GM12878 (cell line): ENCODE data around the gene RFX3. TPM values are rescaled to one million over a fixed set of nuclear protein-coding genes. Genes with fewer than 3 reads are reported as not detected.

ENCODE experiments used
- ATAC-seq: fragments of 200-7000 bp; cut with Tn5 transposase; 3 replicates; pipeline ENCODE4 v1.9.1; 2020; ENCODE audit warnings: mild to moderate bottlenecking, moderate library complexity
- BruUV-seq: library from RNA; stranded (reverse); fragments of 400-500 nt; replicated peaks from 2 replicates; lab custom pipeline; 2021; lab: Mats Ljungman, UMichigan
- CTCF ChIA-PET: fragments of 300-600 bp; sonication (Branson Sonifier 250); formaldehyde crosslinking; extraction: SDS; loops from one replicate; lab custom pipeline; 2021; ENCODE audit warnings: inconsistent platforms; lab: Yijun Ruan, JAX
- POLR2A ChIA-PET: fragments of 350-600 bp; formaldehyde crosslinking; extraction: SDS; loops from one replicate; lab custom pipeline; 2021; ENCODE audit warnings: inconsistent platforms; lab: Charles Lee
- RAD21 ChIA-PET: fragments of 300-600 bp; sonication (Branson Sonifier 250); formaldehyde crosslinking; loops from one replicate; lab custom pipeline; 2023; ENCODE audit warnings: antibody characterized with exemption; ENCODE audit not compliant: unreplicated experiment; lab: Charles Lee
- SMC1A ChIA-PET: fragments of 300-600 bp; sonication (Branson Sonifier 250); formaldehyde crosslinking; loops from one replicate; lab custom pipeline; 2023; ENCODE audit not compliant: unreplicated experiment, uncharacterized antibody; lab: Charles Lee
- DNase-seq: peaks from one replicate; pipeline ENCODE4 v3.0.0-alpha.2; 2011; ENCODE audit warnings: low read depth, low spot score
- FAIRE-seq: peaks from 3 replicates; lab custom pipeline; 2011; peaks lifted over from hg19 to GRCh38; lab: Jason Lieb, UNC
- H2AFZ ChIP-seq: 2 replicates; pipeline ENCODE4 v1.6.0; 2011; ENCODE audit warnings: low read depth, low read length, control low read depth; ENCODE audit not compliant: control insufficient read depth
- H3K27ac ChIP-seq: 2 replicates; pipeline ENCODE4 v1.5.1; 2011; ENCODE audit warnings: control low read depth; ENCODE audit not compliant: control insufficient read depth, insufficient read depth
- H3K27me3 ChIP-seq, 2 experiments: replicated peaks in 1 of 2; 2 replicates each; pipeline versions ENCODE4 v1.6.0 to v1.6.1; 2011; ENCODE audit warnings: low read length in 1 of 2; ENCODE audit not compliant: control insufficient read depth in 2 of 2, insufficient read depth in 2 of 2
- H3K36me3 ChIP-seq, 2 experiments: 2 replicates each; pipeline ENCODE4 v1.5.1; 2011; ENCODE audit warnings: low read length in 1 of 2; ENCODE audit not compliant: control insufficient read depth in 2 of 2, insufficient read depth in 2 of 2
- H3K4me1 ChIP-seq: 2 replicates; pipeline ENCODE4 v1.6.1; 2011; ENCODE audit warnings: mild to moderate bottlenecking, low read length, moderate library complexity, mixed read lengths; ENCODE audit not compliant: control insufficient read depth, insufficient read depth
- H3K4me2 ChIP-seq: 2 replicates; pipeline ENCODE4 v1.6.0; 2011; ENCODE audit warnings: control low read depth; ENCODE audit not compliant: control insufficient read depth, insufficient read depth
- H3K4me3 ChIP-seq: fragments of 200-600 bp; sonication (generic); 2 replicates; pipeline ENCODE4 v1.5.1; 2016
- H3K79me2 ChIP-seq: 2 replicates; pipeline ENCODE4 v1.6.0; 2011; ENCODE audit warnings: low read length; ENCODE audit not compliant: control insufficient read depth, insufficient read depth
- H3K9ac ChIP-seq: 2 replicates; pipeline ENCODE4 v1.8.0; 2011; ENCODE audit warnings: low read length, control low read depth, mixed read lengths; ENCODE audit not compliant: control insufficient read depth, insufficient read depth
- H3K9me3 ChIP-seq: replicated peaks from 3 replicates; pipeline ENCODE4 v1.5.1; 2011; ENCODE audit warnings: mild to moderate bottlenecking, low read length; ENCODE audit not compliant: control insufficient read depth, insufficient read depth
- H4K20me1 ChIP-seq: 2 replicates; pipeline ENCODE4 v1.6.0; 2011; ENCODE audit not compliant: control insufficient read depth, insufficient read depth
- BMI1 ChIP-seq: fragments of 450-650 bp; IDR thresholded peaks from 2 replicates; pipeline ENCODE4 v1.6.1; 2016; ENCODE audit warnings: mild to moderate bottlenecking, moderate library complexity, borderline replicate concordance
- BRCA1 ChIP-seq: IDR thresholded peaks from 2 replicates; pipeline ENCODE4 v1.6.1; 2011; ENCODE audit warnings: low read depth, low read length, improper control_type of control experiment
- CBX3 ChIP-seq: fragments of 200-600 bp; sonication (generic); IDR thresholded peaks from 2 replicates; pipeline ENCODE4 v1.6.1; 2016; ENCODE audit warnings: low read depth, borderline replicate concordance
- E4F1 ChIP-seq: fragments of 450-650 bp; IDR thresholded peaks from 2 replicates; pipeline ENCODE4 v1.6.1; 2018; ENCODE audit warnings: borderline replicate concordance, mild to moderate bottlenecking; ENCODE audit not compliant: partially characterized antibody
- GATAD2B ChIP-seq: fragments of 450-650 bp; conservative IDR thresholded peaks from 2 replicates; pipeline ENCODE4 v1.6.1; 2017; ENCODE audit warnings: low read depth, mild to moderate bottlenecking, moderate library complexity
- IRF4 ChIP-seq: IDR thresholded peaks from 2 replicates; pipeline ENCODE4 v1.6.1; 2011; ENCODE audit warnings: low read depth, low read length
- MTA2 ChIP-seq: fragments of 450-650 bp; IDR thresholded peaks from 2 replicates; pipeline ENCODE4 v1.6.1; 2016; ENCODE audit warnings: low read depth, mild to moderate bottlenecking, moderate library complexity
- NFYA ChIP-seq: IDR thresholded peaks from 2 replicates; pipeline ENCODE4 v1.6.1; 2011; ENCODE audit warnings: low read depth, mild to moderate bottlenecking, low read length, improper control_type of control experiment, borderline replicate concordance
- NR2C2 ChIP-seq: IDR thresholded peaks from 2 replicates; pipeline ENCODE4 v1.6.1; 2011; ENCODE audit warnings: borderline replicate concordance, low read depth; ENCODE audit not compliant: control insufficient read depth, insufficient read length
- PBX3 ChIP-seq: IDR thresholded peaks from 2 replicates; pipeline ENCODE4 v1.6.1; 2011; ENCODE audit warnings: mild to moderate bottlenecking, low read depth, low read length, moderate library complexity; ENCODE audit not compliant: insufficient replicate concordance
- PML ChIP-seq: IDR thresholded peaks from 2 replicates; pipeline ENCODE4 v1.6.1; 2012; ENCODE audit warnings: low read length, inconsistent platforms
- SMAD5 ChIP-seq: IDR thresholded peaks from 2 replicates; pipeline ENCODE4 v1.6.1; 2016; ENCODE audit warnings: antibody characterized with exemption, low read depth
- SUPT20H ChIP-seq: IDR thresholded peaks from 2 replicates; pipeline ENCODE4 v1.6.1; 2011; ENCODE audit warnings: low read depth, mild to moderate bottlenecking, low read length, moderate library complexity, borderline replicate concordance; ENCODE audit not compliant: control insufficient read depth
- WRNIP1 ChIP-seq: IDR thresholded peaks from 2 replicates; pipeline ENCODE4 v1.6.1; 2011; ENCODE audit warnings: low read depth, low read length, improper control_type of control experiment, borderline replicate concordance
- ZBTB11 ChIP-seq: fragments of 450-650 bp; formaldehyde crosslinking; IDR thresholded peaks from 2 replicates; pipeline ENCODE4 v1.5.0; 2022; ENCODE audit warnings: mild to moderate bottlenecking, missing genetic modification characterization
- WGBS: methylation state at CpG from one replicate; pipeline ENCODE4 v1.1.6; 2016; ENCODE audit warnings: low lambda C conversion rate; ENCODE audit not compliant: insufficient replicate concordance, insufficient coverage; ENCODE audit errors: missing lambda C conversion rate; 5-methylcytosine and 5-hydroxymethylcytosine counted together
- in situ Hi-C: fragments of 300-500 bp; cut with MboI; formaldehyde crosslinking; loops from 9 replicates; pipeline ENCODE4 v1.14.3; 2018; ENCODE audit warnings: mixed read lengths
- intact Hi-C: fragments of 100-400 bp; cut with micrococcal nuclease; formaldehyde crosslinking; loops from one replicate; pipeline ENCODE4 v1.14.2; 2022; ENCODE audit not compliant: unreplicated experiment
- polyA plus RNA-seq, 11 experiments: library from polyadenylated mRNA; depleted of rRNA in 4 of 11; unstranded in 6 of 11; stranded (reverse) in 5 of 11; fragments of >200 nt; fragmentation: Nextera tagmentation in 4 of 11; fragmentation: Illumina TruSeq in 1 of 11; extraction: Ambion mirVana in 4 of 11; extraction: Trizol in 1 of 11; gene quantifications; 1 replicate in 1 of 11; 2 replicates in 10 of 11; pipeline versions ENCODE4 v1.2.1 to v1.2.3, GENCODE V29; 2011 to 2016; ENCODE audit warnings: inconsistent platforms in 2 of 11, missing spikeins in 2 of 11, low read depth in 1 of 11
- total RNA-seq, 4 experiments: library from RNA; depleted of rRNA in 3 of 4; stranded (reverse); fragments of >200 nt in 3 of 4; fragmentation: Illumina TruSeq in 1 of 4; extraction: Trizol in 1 of 4; gene quantifications; 2 replicates each; pipeline versions ENCODE4 v1.2.1 to v1.2.3, GENCODE V29; 2013 to 2021

Gene RFX3
- total and polyA plus RNA-seq, 10 of the 15 experiments (the other 5 are each of a cell fraction or from before 2014, with no cell fraction given), result 1.2 to 26.4 (median 6.7) TPM

GRCh38 chr9:3455717-3456116 is 70.1 kb downstream of the RFX3 start:
- H3K4me2 ChIP-seq, result no peak overlapping the region
- H3K36me3 ChIP-seq, result no peaks in the 10 kb centered on the region; a peak in 1 of 4 replicates
- BruUV-seq, result no TSS peak
- ATAC-seq (no peak), FAIRE-seq (no peak), DNase-seq (no peak)
- no peaks in the 10 kb centered on the region for H3K4me1 ChIP-seq
- no peak overlapping the region for H3K9ac ChIP-seq
- H3K4me3 ChIP-seq, result no peak overlapping the region
- CTCF ChIA-PET, result interaction anchor here (0.6 to 4.8 kb wide), 4 partner anchors 12 to 769 kb away, joined by 3 to 24 read pairs (median 3); no protein-coding TSS in a partner anchor
- intact Hi-C loops (no loop called here), in situ Hi-C loops (no loop called here)
- no peaks in the 10 kb centered on the region for H3K27me3 ChIP-seq
- WGBS, result 98% methylated on average over 3 of the region's 3 CpGs
- H3K27ac ChIP-seq, result no peak overlapping the region
- no peaks in the 10 kb centered on the region for H3K9me3 ChIP-seq
- RAD21 ChIA-PET, result interaction anchor here (0.9 to 1.2 kb wide), 2 partner anchors 15 to 22 kb away, joined by 4 to 5 read pairs; no protein-coding TSS in a partner anchor
- H4K20me1 ChIP-seq, result no peaks in the 10 kb centered on the region
- SMC1A ChIA-PET, result interaction anchor here (0.7 to 5.2 kb wide), 4 partner anchors 14 to 213 kb away, joined by 3 to 23 read pairs (median 4); no protein-coding TSS in a partner anchor
- H3K79me2 ChIP-seq, result no peaks in the 10 kb centered on the region
- POLR2A ChIA-PET, result no interaction called here
- no peak overlapping the region for H2AFZ ChIP-seq
- TF ChIP-seq BRCA1 (no peak), BMI1 (no peak), ZBTB11 (no peak), CBX3 (no peak), MTA2 (no peak), WRNIP1 (no peak), NR2C2 (no peak), SMAD5 (no peak), NFYA (no peak), GATAD2B (no peak), SUPT20H (no peak), PML (no peak), IRF4 (no peak), E4F1 (no peak), PBX3 (no peak)
